HepG2 (cell line): ENCODE results near the gene NTPCR. TPM values are rescaled to one million over a fixed set of nuclear protein-coding genes. Genes with fewer than 3 reads are reported as not detected.
A peak's percentile ranks its signal among the peaks of the same experiment; 100 is the strongest.

Source experiments
- ATAC-seq: fragments of 200-7000 bp; cut with Tn5 transposase; 3 replicates; pipeline ENCODE4 v1.9.1; 2020; ENCODE audit warnings: mild to moderate bottlenecking, moderate library complexity
- BruUV-seq: library from RNA; stranded (reverse); fragments of 400-500 nt; replicated peaks from 2 replicates; lab custom pipeline; 2021; lab: Mats Ljungman, UMichigan
- CTCF ChIA-PET: fragments of 300-600 bp; formaldehyde crosslinking; extraction: SDS; loops from one replicate; lab custom pipeline; 2021; ENCODE audit warnings: low total read pairs, inconsistent platforms, low intra/inter-chr PET ratio; lab: Yijun Ruan, JAX
- POLR2A ChIA-PET: fragments of 350-600 bp; sonication (Branson Sonifier 250); formaldehyde crosslinking; loops from one replicate; lab custom pipeline; 2020; ENCODE audit warnings: antibody characterized with exemption, inconsistent platforms; lab: Yijun Ruan, JAX
- DNase-seq: peaks from one replicate; pipeline ENCODE4 v3.0.0-alpha.2; 2015; ENCODE audit warnings: low spot score
- FAIRE-seq: peaks from 3 replicates; lab custom pipeline; 2011; peaks lifted over from hg19 to GRCh38; lab: Jason Lieb, UNC
- H2AFZ ChIP-seq: one replicate; pipeline ENCODE4 v1.6.1; 2011; ENCODE audit warnings: low read length, inconsistent platforms
- H3K27ac ChIP-seq: fragments of 300-600 bp; 3 replicates; pipeline ENCODE4 v1.8.0; 2011; ENCODE audit warnings: mixed run types, mild to moderate bottlenecking, mixed read lengths, low read length, inconsistent platforms; ENCODE audit not compliant: insufficient read depth; ENCODE audit errors: extremely low read length
- H3K27me3 ChIP-seq, 2 experiments: fragments of 200-600 bp in 1 of 2; 2 replicates in 1 of 2; 3 replicates in 1 of 2; pipeline versions ENCODE4 v1.6.0 to v1.8.0; 2011; ENCODE audit warnings: low read length in 2 of 2, mild to moderate bottlenecking in 2 of 2, moderate library complexity in 2 of 2, inconsistent platforms in 1 of 2; ENCODE audit not compliant: insufficient read depth in 2 of 2, control insufficient read depth in 1 of 2
- H3K36me3 ChIP-seq, 2 experiments: fragments of 200-600 bp in 1 of 2; replicated peaks in 1 of 2; 2 replicates in 1 of 2; 3 replicates in 1 of 2; pipeline versions ENCODE4 v1.5.1 to v1.8.0; 2011; ENCODE audit warnings: low read length in 2 of 2, inconsistent platforms in 1 of 2; ENCODE audit not compliant: insufficient read depth in 2 of 2, control insufficient read depth in 1 of 2
- H3K4me1 ChIP-seq: 2 replicates; pipeline ENCODE4 v1.5.1; 2012; ENCODE audit warnings: low read length, inconsistent platforms; ENCODE audit not compliant: insufficient read depth
- H3K4me2 ChIP-seq: 2 replicates; pipeline ENCODE4 v1.6.0; 2011; ENCODE audit warnings: low read depth, low read length, inconsistent platforms
- H3K4me3 ChIP-seq, 3 experiments: fragments of 200-600 bp in 1 of 3; sonication (generic), shearing (Covaris generic) in 1 of 3; replicated peaks in 1 of 3; 2 replicates each; pipeline ENCODE4 v1.5.1; 2011 to 2016; ENCODE audit warnings: low read length in 3 of 3, inconsistent platforms in 2 of 3, low read depth in 2 of 3, mild to moderate bottlenecking in 2 of 3, control low read depth in 1 of 3, mixed read lengths in 1 of 3; ENCODE audit not compliant: insufficient read depth in 1 of 3
- H3K79me2 ChIP-seq: one replicate; pipeline ENCODE4 v1.6.1; 2011; ENCODE audit warnings: low read length, inconsistent platforms; ENCODE audit not compliant: insufficient read depth
- H3K9ac ChIP-seq: 2 replicates; pipeline ENCODE4 v1.6.0; 2011; ENCODE audit warnings: mild to moderate bottlenecking, low read depth, low read length, inconsistent platforms; ENCODE audit not compliant: insufficient read depth
- H3K9me3 ChIP-seq: 2 replicates; pipeline ENCODE4 v1.5.1; 2012; ENCODE audit warnings: mild to moderate bottlenecking, low read length
- H4K20me1 ChIP-seq: 2 replicates; pipeline ENCODE4 v1.6.0; 2011; ENCODE audit warnings: inconsistent platforms, mild to moderate bottlenecking, low read length, moderate library complexity; ENCODE audit not compliant: insufficient read depth
- KDM1A ChIP-seq: IDR thresholded peaks from 2 replicates; pipeline ENCODE4 v1.6.1; 2016; ENCODE audit warnings: missing compliant biosample characterization
- ZBTB4 ChIP-seq: sonication (generic); formaldehyde crosslinking; IDR thresholded peaks from 2 replicates; pipeline ENCODE4 v1.4.0; 2020; ENCODE audit warnings: missing genetic modification reagents, mild to moderate bottlenecking, borderline replicate concordance
- ZNF18 ChIP-seq: sonication (generic); formaldehyde crosslinking; IDR thresholded peaks from 2 replicates; pipeline ENCODE4 v1.8.0; 2022; ENCODE audit warnings: mild to moderate bottlenecking, missing genetic modification reagents; ENCODE audit not compliant: insufficient replicate concordance
- ZNF609 ChIP-seq: sonication (generic); formaldehyde crosslinking; IDR thresholded peaks from 2 replicates; pipeline ENCODE4 v1.4.0; 2020; ENCODE audit warnings: mild to moderate bottlenecking, missing genetic modification reagents, borderline replicate concordance
- ZNF709 ChIP-seq: sonication (generic); formaldehyde crosslinking; IDR thresholded peaks from 2 replicates; pipeline ENCODE4 v1.5.0; 2020; ENCODE audit warnings: mild to moderate bottlenecking, missing genetic modification reagents
- ZNF740 ChIP-seq: sonication (generic); formaldehyde crosslinking; IDR thresholded peaks from 2 replicates; pipeline ENCODE4 v1.4.0; 2020; ENCODE audit warnings: missing genetic modification reagents
- ZNF800 ChIP-seq: sonication (generic); formaldehyde crosslinking; IDR thresholded peaks from 2 replicates; pipeline ENCODE4 v1.4.0; 2020; ENCODE audit warnings: missing genetic modification reagents
- WGBS: methylation state at CpG from one replicate; pipeline ENCODE4 v1.1.6; 2017; ENCODE audit warnings: low lambda C conversion rate; 5-methylcytosine and 5-hydroxymethylcytosine counted together
- in situ Hi-C: cut with HindIII; loops from 2 replicates; pipeline ENCODE4 v1.10.0; 2017; ENCODE audit warnings: low pct_unique_long_range_greater_than_20kb; ENCODE audit not compliant: extremely low pct_ligation_motif_present
- intact Hi-C: fragments of 100-400 bp; cut with micrococcal nuclease; formaldehyde crosslinking; loops from one replicate; pipeline ENCODE4 v1.10.0; 2022; ENCODE audit not compliant: unreplicated experiment
- polyA plus RNA-seq, 8 experiments: library from polyadenylated mRNA; depleted of rRNA in 3 of 8; stranded (reverse) in 7 of 8; unstranded in 1 of 8; fragments of >200 nt; fragmentation: Illumina TruSeq in 4 of 8; extraction: Trizol in 4 of 8; gene quantifications; 2 replicates each; pipeline versions ENCODE4 v1.2.1 to v1.2.3, GENCODE V29; 2011 to 2016; ENCODE audit warnings: low read depth in 4 of 8, missing spikeins in 1 of 8, mixed read lengths in 1 of 8; ENCODE audit not compliant: insufficient read depth in 1 of 8
- total RNA-seq, 5 experiments: library from RNA; depleted of rRNA; stranded (reverse); fragments of >200 nt; fragmentation: Illumina TruSeq; extraction: Trizol; gene quantifications; 2 replicates each; pipeline ENCODE4 v1.2.3, GENCODE V29; 2016; ENCODE audit warnings: low read depth in 1 of 5

The NTPCR gene
- total and polyA plus RNA-seq, 2 of the 13 experiments (the other 11 are each of a cell fraction or from before 2014, with no cell fraction given) = 11.7 to 47.0 TPM

GRCh38 chr1:232951605-232952004 is 1.2 kb downstream of the NTPCR start:
- FAIRE-seq = no peak
- no peaks in the 10 kb centered on the region for H4K20me1 ChIP-seq

More at GRCh38 chr1:232951605-232952004, 1.2 kb downstream of the NTPCR start:
- ATAC-seq = no peak
- in situ Hi-C loops = loop anchor here (25.0 kb wide), 1 partner anchor 1089 kb away; no protein-coding TSS in a partner anchor
- POLR2A ChIA-PET = no interaction called here
- TF ChIP-seq ZNF709 (no peak), ZNF800 (CRISPR knock-in tag) (0 out of 2 replicates have a peak, but pooled peaks have one; percentile 0), ZBTB4 (CRISPR knock-in tag) (no peak), ZNF740 (CRISPR knock-in tag) (no peak), ZNF18 (CRISPR knock-in tag) (no peak), KDM1A (no peak), ZNF609 (no peak)
- TF ChIP-seq, all 625 proteins: peak for 1
- peak overlapping the region; percentile 74; the same call in 1 of the 2 replicates for H3K9ac ChIP-seq
- intact Hi-C loops = loop anchor here (10.0 kb wide), 1 partner anchor 317 kb away; the partner anchor contains the start of gene SIPA1L2
- H3K27ac ChIP-seq = no peak overlapping the region
- H3K27me3 ChIP-seq = no peaks in the 10 kb centered on the region
- peak overlapping the region; percentile 77 for H3K4me2 ChIP-seq
- peaks cover 31% of the 10 kb centered on the region for H3K4me1 ChIP-seq
- no peak overlapping the region for H2AFZ ChIP-seq
- DNase-seq = no peak
- BruUV-seq = no TSS peak
- H3K79me2 ChIP-seq = peaks cover 29% of the 10 kb centered on the region
- peak overlapping the region; percentile 78 to 94 (median 87); a peak in 5 of 6 replicates for H3K4me3 ChIP-seq
- no peaks in the 10 kb centered on the region for H3K9me3 ChIP-seq
- 87% methylated on average over 1 of the region's 1 CpG for WGBS
- peaks cover 2 to 6% of the 10 kb centered on the region in 2 experiments; a peak in 3 of 5 replicates for H3K36me3 ChIP-seq
- CTCF ChIA-PET = no interaction called here
